Neuronal stem cell (in vitro differentiated cells): Measurements from ENCODE around the gene ALPP.
A peak's percentile ranks its signal among the peaks of the same experiment; 100 is the strongest.

Experiments used
- DNase-seq: peaks from one replicate; pipeline ENCODE4 v3.0.0-alpha.2; 2013; ENCODE audit warnings: low spot score
- H2AFZ ChIP-seq: one replicate; pipeline ENCODE4 v1.6.1; 2013; ENCODE audit warnings: mild to moderate bottlenecking, low read length, inconsistent platforms
- H2AK5ac ChIP-seq: 2 replicates; pipeline ENCODE4 v1.6.1; 2013; ENCODE audit warnings: low read depth, mild to moderate bottlenecking, inconsistent platforms, low read length, moderate library complexity, mixed read lengths
- H2BK120ac ChIP-seq: 2 replicates; pipeline ENCODE4 v1.6.1; 2013; ENCODE audit warnings: low read depth, mild to moderate bottlenecking, inconsistent platforms, low read length, moderate library complexity, mixed read lengths
- H2BK12ac ChIP-seq: one replicate; pipeline ENCODE4 v1.6.1; 2013; ENCODE audit warnings: low read length, inconsistent platforms
- H2BK15ac ChIP-seq: 2 replicates; pipeline ENCODE4 v1.6.1; 2013; ENCODE audit warnings: mild to moderate bottlenecking, low read length, inconsistent platforms, mixed read lengths
- H2BK5ac ChIP-seq: one replicate; pipeline ENCODE4 v1.6.1; 2013; ENCODE audit warnings: inconsistent platforms, mild to moderate bottlenecking, low read length, moderate library complexity
- H3K14ac ChIP-seq: one replicate; pipeline ENCODE4 v1.6.1; 2013; ENCODE audit warnings: low read length, inconsistent platforms
- H3K18ac ChIP-seq: 2 replicates; pipeline ENCODE4 v1.6.1; 2013; ENCODE audit warnings: low read length, inconsistent platforms
- H3K23ac ChIP-seq: 2 replicates; pipeline ENCODE4 v1.6.1; 2013; ENCODE audit warnings: low read depth, mild to moderate bottlenecking, mixed read lengths, low read length, inconsistent platforms; ENCODE audit not compliant: poor library complexity
- H3K27ac ChIP-seq: replicated peaks from 3 replicates; pipeline ENCODE4 v1.5.1; 2013; ENCODE audit warnings: low read length, inconsistent platforms
- H3K27me3 ChIP-seq, 3 experiments: 2 replicates each; pipeline ENCODE4 v1.6.1; 2013; ENCODE audit warnings: low read length in 3 of 3, mild to moderate bottlenecking in 2 of 3, inconsistent platforms in 1 of 3, low read depth in 1 of 3, mixed read lengths in 1 of 3, moderate library complexity in 1 of 3; ENCODE audit not compliant: control insufficient read depth in 3 of 3, insufficient read depth in 3 of 3
- H3K36me3 ChIP-seq, 2 donors: replicated peaks in 1 of 2; 2 replicates each; pipeline ENCODE4 v1.6.1; 2013; ENCODE audit warnings: low read length in 2 of 2; ENCODE audit not compliant: control insufficient read depth in 2 of 2, insufficient read depth in 2 of 2
- H3K4ac ChIP-seq: 2 replicates; pipeline ENCODE4 v1.6.1; 2013; ENCODE audit warnings: inconsistent platforms, mild to moderate bottlenecking, low read length, moderate library complexity
- H3K4me1 ChIP-seq, 2 donors: 1 replicate in 1 of 2; 2 replicates in 1 of 2; pipeline ENCODE4 v1.6.1; 2013; ENCODE audit warnings: low read length in 2 of 2, low read depth in 1 of 2; ENCODE audit not compliant: control insufficient read depth in 2 of 2, insufficient read depth in 1 of 2
- H3K4me2 ChIP-seq: one replicate; pipeline ENCODE4 v1.6.1; 2013; ENCODE audit warnings: mild to moderate bottlenecking, low read length, inconsistent platforms; ENCODE audit not compliant: insufficient read depth, poor library complexity, severe bottlenecking
- H3K4me3 ChIP-seq, 2 donors: 2 replicates each; pipeline ENCODE4 v1.5.1; 2013; ENCODE audit warnings: low read length in 2 of 2, mild to moderate bottlenecking in 2 of 2, inconsistent platforms in 1 of 2, moderate library complexity in 1 of 2
- H3K79me1 ChIP-seq: one replicate; pipeline ENCODE4 v1.6.1; 2013; ENCODE audit warnings: low read depth, mild to moderate bottlenecking, inconsistent platforms, low read length, moderate library complexity
- H3K9ac ChIP-seq: one replicate; pipeline ENCODE4 v1.6.1; 2013; ENCODE audit warnings: mild to moderate bottlenecking, low read depth, low read length, inconsistent platforms; ENCODE audit not compliant: poor library complexity
- H3K9me3 ChIP-seq, 2 donors: replicated peaks in 1 of 2; 2 replicates each; pipeline versions ENCODE3 to v1.6.1; 2013; ENCODE audit warnings: low read length in 2 of 2, mild to moderate bottlenecking in 2 of 2, inconsistent platforms in 1 of 2, low read depth in 1 of 2, mixed read lengths in 1 of 2, moderate library complexity in 1 of 2; ENCODE audit not compliant: control insufficient read depth in 2 of 2, insufficient read depth in 1 of 2
- H4K8ac ChIP-seq: one replicate; pipeline ENCODE4 v1.6.1; 2013; ENCODE audit warnings: low read depth, mild to moderate bottlenecking, inconsistent platforms, low read length, moderate library complexity
- H4K91ac ChIP-seq: one replicate; pipeline ENCODE4 v1.6.1; 2013; ENCODE audit warnings: low read length, low read depth, mild to moderate bottlenecking, inconsistent platforms; ENCODE audit not compliant: poor library complexity
- WGBS, 2 donors: extraction: QIAGEN DNeasy Blood & Tissue Kit; methylation state at CpG; one replicate each; pipeline ENCODE4 v1.1.7; 2013; ENCODE audit warnings: missing lambda C conversion rate in 2 of 2, mixed read lengths in 1 of 2; ENCODE audit not compliant: insufficient read length in 2 of 2, insufficient replicate concordance in 1 of 2; ENCODE audit errors: extremely low coverage in 2 of 2; 5-methylcytosine and 5-hydroxymethylcytosine counted together

Gene ALPP

DNA sequence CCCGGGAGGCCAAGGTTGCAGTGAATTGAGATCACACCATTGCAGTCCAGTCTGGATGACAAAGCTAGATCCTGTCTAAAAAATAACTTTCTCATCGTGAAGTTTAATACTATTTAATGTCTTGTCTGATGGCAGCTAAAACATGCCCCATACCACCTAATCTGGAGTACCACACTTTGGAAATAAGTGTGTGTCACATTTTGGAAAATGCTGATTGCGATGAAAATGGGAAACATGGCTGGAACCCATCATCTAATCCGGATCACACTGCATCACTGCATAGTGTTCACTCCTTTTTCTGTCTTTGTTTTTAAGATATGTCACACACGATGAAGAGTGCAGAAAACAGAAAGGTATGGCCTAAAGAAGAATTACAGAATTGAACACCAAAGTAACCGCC lies 31.2 kb upstream of the ALPP start:
- no peak overlapping the region for H4K8ac ChIP-seq
- no peak overlapping the region for H3K4me3 ChIP-seq
- H2BK12ac ChIP-seq = no peak overlapping the region
- H2AFZ ChIP-seq = no peak overlapping the region
- no CpG with 5 or more reads among the region's 6 CpGs for WGBS, 2 donors
- H3K27ac ChIP-seq = no peak overlapping the region
- H3K9me3 ChIP-seq = peaks cover 0 to 1% of the 10 kb centered on the region in 2 donors
- no peaks in the 10 kb centered on the region for H3K79me1 ChIP-seq
- no peak overlapping the region for H2AK5ac ChIP-seq
- no peak overlapping the region for H3K23ac ChIP-seq
- no peak overlapping the region for H2BK5ac ChIP-seq
- H3K14ac ChIP-seq = no peak overlapping the region
- H3K27me3 ChIP-seq = peaks cover 0 to 24% (median 0%) of the 10 kb centered on the region in 3 experiments
- no peak overlapping the region for H2BK120ac ChIP-seq
- no peak overlapping the region for H4K91ac ChIP-seq
- no peak overlapping the region for H3K18ac ChIP-seq
- H2BK15ac ChIP-seq = no peak overlapping the region
- no peaks in the 10 kb centered on the region for H3K36me3 ChIP-seq
- no peak overlapping the region for H3K4me2 ChIP-seq
- H3K9ac ChIP-seq = no peak overlapping the region
- H3K4me1 ChIP-seq = no peaks in the 10 kb centered on the region
- DNase-seq = no peak
- H3K4ac ChIP-seq = no peak overlapping the region

DNA sequence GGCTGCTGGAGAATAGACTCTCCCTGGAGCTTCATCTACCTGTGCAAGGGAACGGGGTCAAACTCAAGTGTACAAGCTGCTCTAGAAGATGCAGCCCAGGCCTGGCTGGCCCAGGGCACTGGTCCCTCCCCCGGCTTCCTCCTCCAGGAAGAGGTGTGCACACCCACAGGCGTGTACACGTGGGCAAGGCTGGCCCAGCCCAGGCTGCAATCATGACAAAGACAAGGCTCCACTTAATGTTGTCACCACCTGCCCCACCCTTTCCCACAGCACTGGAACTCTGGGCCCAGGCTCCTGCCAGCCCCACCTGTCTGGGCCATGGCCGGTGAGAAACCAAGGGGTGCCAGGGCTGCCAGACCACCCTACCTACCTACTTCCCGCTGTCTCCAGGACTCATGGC lies 29.6 kb upstream of the ALPP start:
- Histone ChIP-seq H3K9ac (no peak overlapping the region), H2BK12ac (no peak overlapping the region), H2BK120ac (no peak overlapping the region), H3K4me3 (no peak overlapping the region), H3K14ac (no peak overlapping the region), H3K18ac (peak overlapping the region; percentile 21), H2AFZ (no peak overlapping the region), H2BK15ac (no peak overlapping the region), H3K27ac (no peak overlapping the region), H3K36me3 (no peaks in the 10 kb centered on the region), H3K9me3 (peaks cover 0 to 4% of the 10 kb centered on the region in 2 donors), H3K4me2 (no peak overlapping the region), H4K8ac (no peak overlapping the region), H3K27me3 (peaks cover 0 to 24% (median 0%) of the 10 kb centered on the region in 3 experiments), H3K79me1 (no peaks in the 10 kb centered on the region), H4K91ac (no peak overlapping the region), H3K23ac (no peak overlapping the region), H3K4ac (no peak overlapping the region), H2BK5ac (no peak overlapping the region), H2AK5ac (no peak overlapping the region), H3K4me1 (no peaks in the 10 kb centered on the region)
- DNase-seq = no peak
- WGBS, 2 donors = no CpG with 5 or more reads among the region's 6 CpGs

DNA sequence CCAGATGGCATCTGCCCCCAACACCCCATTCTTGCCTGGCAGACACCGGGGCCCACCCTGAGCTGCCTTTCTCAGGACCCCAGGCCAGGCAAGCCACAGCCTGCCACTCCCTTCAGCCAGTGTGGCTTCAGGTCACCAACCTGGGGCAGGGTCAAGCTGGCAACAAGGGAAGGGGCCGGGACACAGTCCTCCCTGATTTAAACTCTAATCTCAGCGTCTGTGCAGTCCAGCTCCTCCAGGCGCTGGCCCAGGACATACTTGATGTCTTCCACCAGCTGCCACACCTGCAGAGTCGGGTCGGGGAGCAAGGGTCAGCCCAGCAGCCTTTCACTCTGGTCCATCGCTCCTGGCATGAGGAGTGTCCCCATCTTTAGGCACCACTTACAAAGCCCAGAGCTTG lies 29.0 kb upstream of the ALPP start:
- Histone ChIP-seq H3K27ac (no peak overlapping the region), H3K4me1 (no peaks in the 10 kb centered on the region), H3K18ac (peak overlapping the region; percentile 80), H3K14ac (no peak overlapping the region), H3K23ac (no peak overlapping the region), H2AFZ (no peak overlapping the region), H2BK12ac (no peak overlapping the region), H2BK5ac (no peak overlapping the region), H3K4me2 (no peak overlapping the region), H3K4me3 (no peak overlapping the region), H3K9me3 (peaks cover 0 to 6% of the 10 kb centered on the region in 2 donors), H3K27me3 (peaks cover 0 to 24% (median 0%) of the 10 kb centered on the region in 3 experiments), H3K9ac (no peak overlapping the region), H2AK5ac (no peak overlapping the region), H3K79me1 (no peaks in the 10 kb centered on the region), H2BK120ac (no peak overlapping the region), H3K36me3 (no peaks in the 10 kb centered on the region), H4K8ac (no peak overlapping the region), H3K4ac (no peak overlapping the region), H4K91ac (no peak overlapping the region), H2BK15ac (no peak overlapping the region)
- no peak for DNase-seq
- no CpG with 5 or more reads among the region's 7 CpGs for WGBS, 2 donors

DNA sequence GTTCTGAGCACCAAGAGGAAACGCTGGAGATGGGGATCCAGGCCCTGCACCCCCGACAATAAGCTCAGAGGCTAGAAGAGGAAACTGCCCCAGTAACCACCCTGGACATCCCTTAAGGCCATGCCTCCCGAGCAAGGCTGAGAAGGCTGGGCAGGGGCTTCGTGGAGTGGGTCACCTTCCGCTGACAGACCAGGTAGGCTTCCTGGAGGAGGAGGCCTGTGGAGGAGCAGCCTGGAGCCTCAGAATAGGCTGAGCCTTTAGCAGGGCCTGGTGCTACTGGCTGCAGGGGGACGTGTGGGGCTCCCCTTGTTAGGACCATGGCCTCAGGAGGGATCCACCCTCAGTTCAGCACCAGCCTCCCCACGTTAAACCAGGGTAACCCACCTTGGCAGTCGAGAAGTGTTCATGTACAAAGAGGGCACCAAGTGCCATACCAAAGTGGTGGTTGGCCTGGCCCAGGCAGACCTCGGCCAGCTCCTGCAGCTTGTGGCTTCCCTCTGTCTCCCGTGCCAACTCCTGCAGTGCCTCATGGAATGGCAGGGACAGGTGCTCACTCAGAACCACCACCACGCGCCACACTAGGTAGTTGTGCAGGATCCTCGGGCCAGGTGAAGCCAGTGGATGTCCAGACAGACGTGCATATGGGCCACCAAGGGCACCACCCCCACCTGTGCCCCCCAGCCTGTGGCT lies 28.5 kb upstream of the ALPP start:
- Histone ChIP-seq H3K9me3 (peaks cover 0 to 6% of the 10 kb centered on the region in 2 donors), H3K4me1 (no peaks in the 10 kb centered on the region), H3K4ac (no peak overlapping the region), H2AK5ac (peak overlapping the region; percentile 84), H3K79me1 (no peaks in the 10 kb centered on the region), H2AFZ (no peak overlapping the region), H3K23ac (peak overlapping the region; percentile 8), H3K9ac (peak overlapping the region; percentile 30), H2BK12ac (no peak overlapping the region), H2BK15ac (no peak overlapping the region), H3K4me3 (peak overlapping the region in 1 of 2 donors; percentile 8), H3K4me2 (no peak overlapping the region), H3K27me3 (peaks cover 0 to 24% (median 0%) of the 10 kb centered on the region in 3 experiments), H3K18ac (peak overlapping the region; percentile 65), H2BK5ac (no peak overlapping the region), H3K27ac (no peak overlapping the region), H3K14ac (no peak overlapping the region), H2BK120ac (no peak overlapping the region), H4K8ac (no peak overlapping the region), H3K36me3 (no peaks in the 10 kb centered on the region), H4K91ac (peak overlapping the region; percentile 65)
- no CpG with 5 or more reads among the region's 14 CpGs for WGBS, 2 donors
- DNase-seq = no peak
